Endothelial cell of umbilical vein (primary cell): Measurements from ENCODE around the gene DOCK4. TPM values are rescaled to one million over a fixed set of nuclear protein-coding genes. Genes with fewer than 3 reads are reported as not detected.

ENCODE experiments used
- BruUV-seq: library from RNA; stranded (reverse); fragments of 400-500 nt; replicated peaks from 2 replicates; lab custom pipeline; 2021; lab: Mats Ljungman, UMichigan
- CTCF ChIA-PET: fragments of 300-600, 350-600 bp; sonication (Branson Sonifier 250); formaldehyde crosslinking; loops from one replicate; lab custom pipeline; 2021; ENCODE audit warnings: antibody characterized with exemption, inconsistent platforms; lab: Charles Lee
- POLR2A ChIA-PET: fragments of 300-600, 350-600 bp; sonication (Branson Sonifier 250); formaldehyde crosslinking; loops from one replicate; lab custom pipeline; 2021; ENCODE audit warnings: antibody characterized with exemption, inconsistent platforms; lab: Charles Lee
- DNase-seq: peaks from one replicate; pipeline ENCODE4 v3.0.0-alpha.2; 2011; ENCODE audit warnings: low read depth, low spot score
- FAIRE-seq: peaks from 2 replicates; lab custom pipeline; 2011; peaks lifted over from hg19 to GRCh38; lab: Jason Lieb, UNC
- H2AFZ ChIP-seq: 2 replicates; pipeline ENCODE4 v1.6.0; 2012; ENCODE audit warnings: low read depth, low read length, control low read depth, inconsistent platforms
- H3K27ac ChIP-seq: 2 replicates; pipeline ENCODE4 v1.5.1; 2011; ENCODE audit warnings: low read depth, mild to moderate bottlenecking, control low read depth, low read length, moderate library complexity; ENCODE audit not compliant: insufficient read depth
- H3K27me3 ChIP-seq, 2 experiments: 2 replicates each; pipeline versions ENCODE4 v1.6.0 to v1.6.1; 2011; ENCODE audit warnings: low read length in 2 of 2, mixed read lengths in 1 of 2; ENCODE audit not compliant: control insufficient read depth in 2 of 2, insufficient read depth in 2 of 2
- H3K36me3 ChIP-seq, 2 experiments: 2 replicates in 1 of 2; 3 replicates in 1 of 2; pipeline ENCODE4 v1.5.1; 2011; ENCODE audit warnings: low read length in 2 of 2, mild to moderate bottlenecking in 1 of 2, moderate library complexity in 1 of 2; ENCODE audit not compliant: control insufficient read depth in 2 of 2, insufficient read depth in 2 of 2; ENCODE audit errors: extremely low read depth in 1 of 2
- H3K4me1 ChIP-seq: 3 replicates; pipeline ENCODE4 v1.5.1; 2011; ENCODE audit warnings: mild to moderate bottlenecking, low read length; ENCODE audit not compliant: control insufficient read depth, insufficient read depth; ENCODE audit errors: extremely low read depth
- H3K4me2 ChIP-seq: 2 replicates; pipeline ENCODE4 v1.6.1; 2011; ENCODE audit warnings: low read length, control low read depth, mixed read lengths; ENCODE audit not compliant: insufficient read depth
- H3K4me3 ChIP-seq, 3 experiments: fragments of 200-600 bp in 1 of 3; sonication (generic), shearing (Covaris generic) in 1 of 3; replicated peaks in 1 of 3; 2 replicates each; pipeline ENCODE4 v1.5.1; 2011 to 2016; ENCODE audit warnings: control low read depth in 3 of 3, low read length in 3 of 3, mild to moderate bottlenecking in 2 of 3, inconsistent platforms in 1 of 3, low read depth in 1 of 3, moderate library complexity in 1 of 3; ENCODE audit not compliant: insufficient read depth in 1 of 3
- H3K79me2 ChIP-seq: 2 replicates; pipeline ENCODE4 v1.6.0; 2012; ENCODE audit warnings: low read length, inconsistent platforms; ENCODE audit not compliant: control insufficient read depth, insufficient read depth
- H3K9ac ChIP-seq: replicated peaks from 2 replicates; pipeline ENCODE3; 2011; ENCODE audit warnings: low read length, control low read depth; ENCODE audit not compliant: insufficient read depth; ENCODE audit errors: extremely low read depth
- H3K9me1 ChIP-seq: replicated peaks from 3 replicates; pipeline ENCODE4 v1.6.0; 2011; ENCODE audit warnings: mild to moderate bottlenecking, low read length; ENCODE audit not compliant: control insufficient read depth, insufficient read depth; ENCODE audit errors: extremely low read depth
- H3K9me3 ChIP-seq: replicated peaks from 2 replicates; pipeline ENCODE4 v1.5.1; 2012; ENCODE audit warnings: low read length, inconsistent platforms; ENCODE audit not compliant: control insufficient read depth, insufficient read depth
- H4K20me1 ChIP-seq: replicated peaks from 2 replicates; pipeline ENCODE3; 2011; ENCODE audit warnings: mild to moderate bottlenecking, low read length; ENCODE audit not compliant: control insufficient read depth, insufficient read depth; ENCODE audit errors: extremely low read depth
- EZH2 ChIP-seq: IDR thresholded peaks from 2 replicates; pipeline ENCODE4 v1.6.1; 2012; ENCODE audit warnings: borderline replicate concordance, low read depth, mild to moderate bottlenecking, moderate library complexity, low read length, inconsistent platforms; ENCODE audit not compliant: severe bottlenecking
- FOS ChIP-seq: IDR thresholded peaks from 2 replicates; pipeline ENCODE4 v1.6.1; 2011; ENCODE audit warnings: mild to moderate bottlenecking, low read length, moderate library complexity, borderline replicate concordance; ENCODE audit not compliant: insufficient read depth
- GATA2 ChIP-seq: IDR thresholded peaks from 2 replicates; pipeline ENCODE4 v1.7.0; 2011; ENCODE audit warnings: low read depth, mild to moderate bottlenecking, moderate library complexity, mixed read lengths, low read length; ENCODE audit not compliant: insufficient read length, insufficient read depth
- POLR2AphosphoS5 ChIP-seq: IDR thresholded peaks from 2 replicates; pipeline ENCODE4 v1.6.1; 2012; ENCODE audit warnings: low read depth, mild to moderate bottlenecking, control low read depth, low read length, moderate library complexity; ENCODE audit not compliant: insufficient read depth
- dilution Hi-C: fragments of 300-500 bp; cut with MboI; formaldehyde crosslinking; loops from one replicate; pipeline ENCODE4 v1.15.0; 2019; ENCODE audit warnings: low sequenced_read_pairs; ENCODE audit not compliant: extremely low pct_ligation_motif_present
- intact Hi-C: fragments of 100-400 bp; cut with micrococcal nuclease; formaldehyde crosslinking; loops from one replicate; pipeline ENCODE4 v1.10.0; 2022
- polyA plus RNA-seq, 4 experiments: library from polyadenylated mRNA; depleted of rRNA in 3 of 4; stranded (reverse) in 3 of 4; unstranded in 1 of 4; fragments of >200 nt; gene quantifications; 2 replicates each; pipeline versions ENCODE4 v1.2.1 to v1.2.3, GENCODE V29; 2011 to 2012; ENCODE audit warnings: missing spikeins in 1 of 4
- total RNA-seq: library from RNA; stranded (reverse); gene quantifications from 2 replicates; pipeline ENCODE4 v1.2.3, GENCODE V29; 2021
- TF ChIP-seq, protein P1 (sequence below), 2 donors: IDR thresholded peaks; 1 replicate in 1 of 2; 2 replicates in 1 of 2; pipeline ENCODE4 v1.5.1; 2011; ENCODE audit warnings: low read length in 2 of 2, mild to moderate bottlenecking in 2 of 2, moderate library complexity in 2 of 2, control low read depth in 1 of 2, inconsistent platforms in 1 of 2, low read depth in 1 of 2; ENCODE audit not compliant: insufficient read depth in 1 of 2; ENCODE audit errors: extremely low read depth in 1 of 2
- TF ChIP-seq, protein P2 (sequence below): IDR thresholded peaks from 2 replicates; pipeline ENCODE4 v1.6.1; 2011; ENCODE audit not compliant: insufficient read depth, insufficient read length

Gene DOCK4
- total and polyA plus RNA-seq, 2 donors (not counting 3 experiments of a cell fraction or from before 2014, with no cell fraction given): 47.4 to 164 TPM

- FAIRE-seq: no peak
- Histone ChIP-seq H3K27me3 (no peaks in the 10 kb centered on the region), H3K9me1 (no peaks in the 10 kb centered on the region), H3K9ac (no peak overlapping the region), H4K20me1 (peaks cover 2% of the 10 kb centered on the region), H3K4me2 (no peak overlapping the region), H3K36me3 (no peaks in the 10 kb centered on the region), H3K4me3 (no peak overlapping the region), H3K9me3 (no peaks in the 10 kb centered on the region), H3K79me2 (peaks cover 26% of the 10 kb centered on the region), H3K4me1 (no peaks in the 10 kb centered on the region), H3K27ac (no peak overlapping the region), H2AFZ (no peak overlapping the region)
- no TSS peak for BruUV-seq
- intact Hi-C loops (no loop called here), dilution Hi-C loops (no loop called here)
- ChIA-PET POLR2A (no interaction called here), CTCF (interaction anchor here (0.8 to 2.6 kb wide), 7 partner anchors 12 to 199 kb away, joined by 3 to 7 read pairs (median 4); no protein-coding TSS in a partner anchor)
- DNase-seq: no peak
- TF ChIP-seq, protein P1, sequence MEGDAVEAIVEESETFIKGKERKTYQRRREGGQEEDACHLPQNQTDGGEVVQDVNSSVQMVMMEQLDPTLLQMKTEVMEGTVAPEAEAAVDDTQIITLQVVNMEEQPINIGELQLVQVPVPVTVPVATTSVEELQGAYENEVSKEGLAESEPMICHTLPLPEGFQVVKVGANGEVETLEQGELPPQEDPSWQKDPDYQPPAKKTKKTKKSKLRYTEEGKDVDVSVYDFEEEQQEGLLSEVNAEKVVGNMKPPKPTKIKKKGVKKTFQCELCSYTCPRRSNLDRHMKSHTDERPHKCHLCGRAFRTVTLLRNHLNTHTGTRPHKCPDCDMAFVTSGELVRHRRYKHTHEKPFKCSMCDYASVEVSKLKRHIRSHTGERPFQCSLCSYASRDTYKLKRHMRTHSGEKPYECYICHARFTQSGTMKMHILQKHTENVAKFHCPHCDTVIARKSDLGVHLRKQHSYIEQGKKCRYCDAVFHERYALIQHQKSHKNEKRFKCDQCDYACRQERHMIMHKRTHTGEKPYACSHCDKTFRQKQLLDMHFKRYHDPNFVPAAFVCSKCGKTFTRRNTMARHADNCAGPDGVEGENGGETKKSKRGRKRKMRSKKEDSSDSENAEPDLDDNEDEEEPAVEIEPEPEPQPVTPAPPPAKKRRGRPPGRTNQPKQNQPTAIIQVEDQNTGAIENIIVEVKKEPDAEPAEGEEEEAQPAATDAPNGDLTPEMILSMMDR (IDR thresholded peaks at IDR 0.05; ENCODE audit: extremely low read depth in 1 of 2, insufficient read depth in 1 of 2, low read depth in 1 of 2, low read length in 2 of 2): no peak
- TF ChIP-seq FOS (no peak), GATA2 (no peak), POLR2AphosphoS5 (no peak), EZH2 (no peak)
- TF ChIP-seq, protein P2, sequence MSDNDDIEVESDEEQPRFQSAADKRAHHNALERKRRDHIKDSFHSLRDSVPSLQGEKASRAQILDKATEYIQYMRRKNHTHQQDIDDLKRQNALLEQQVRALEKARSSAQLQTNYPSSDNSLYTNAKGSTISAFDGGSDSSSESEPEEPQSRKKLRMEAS: no peak
Measured at GRCh38 chr7:112214883-112215282, 8.7 kb upstream of the DOCK4 start.
